ENCODE results near the gene SPIB.

DNA sequence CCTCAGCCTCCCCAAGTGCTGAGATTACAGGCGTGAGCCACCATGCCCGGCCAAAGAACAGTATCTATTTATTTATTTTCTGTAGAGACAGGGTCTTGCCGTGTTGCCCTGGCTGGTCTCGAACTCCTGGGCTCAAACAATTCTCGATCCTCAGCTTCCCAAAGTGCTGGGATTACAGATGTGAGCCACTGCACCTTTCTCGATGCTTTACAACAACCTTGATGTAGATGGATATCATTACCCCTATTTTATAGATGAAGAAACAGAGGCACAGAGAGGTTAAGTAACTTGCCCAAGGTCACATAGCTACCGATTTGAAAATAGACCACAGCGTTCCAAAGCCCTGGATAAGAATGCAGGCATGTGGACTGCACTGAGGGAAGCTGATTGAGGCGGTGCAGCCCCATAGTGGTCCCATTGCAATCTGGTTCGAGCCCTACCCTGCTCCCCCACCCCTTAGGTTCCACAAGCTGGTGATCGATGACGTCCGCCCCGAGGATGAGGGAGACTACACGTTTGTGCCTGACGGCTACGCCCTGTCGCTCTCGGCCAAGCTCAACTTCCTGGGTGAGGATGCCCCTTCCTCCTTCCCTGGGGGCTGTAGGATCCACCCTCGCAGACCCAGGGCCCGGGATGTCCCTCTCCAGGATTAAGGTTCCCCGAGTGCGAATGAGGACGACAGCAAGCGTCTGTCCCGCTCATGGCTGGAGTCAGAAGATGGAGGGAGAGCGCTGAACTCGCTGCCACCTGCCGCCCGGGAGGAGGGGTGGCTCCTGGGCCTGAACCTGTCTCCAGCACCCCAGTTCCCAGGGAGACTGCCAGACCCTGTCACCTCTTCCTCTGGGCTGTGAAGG is 31.9 kb downstream of the SPIB start:
- TF ChIP-seq, protein P1, sequence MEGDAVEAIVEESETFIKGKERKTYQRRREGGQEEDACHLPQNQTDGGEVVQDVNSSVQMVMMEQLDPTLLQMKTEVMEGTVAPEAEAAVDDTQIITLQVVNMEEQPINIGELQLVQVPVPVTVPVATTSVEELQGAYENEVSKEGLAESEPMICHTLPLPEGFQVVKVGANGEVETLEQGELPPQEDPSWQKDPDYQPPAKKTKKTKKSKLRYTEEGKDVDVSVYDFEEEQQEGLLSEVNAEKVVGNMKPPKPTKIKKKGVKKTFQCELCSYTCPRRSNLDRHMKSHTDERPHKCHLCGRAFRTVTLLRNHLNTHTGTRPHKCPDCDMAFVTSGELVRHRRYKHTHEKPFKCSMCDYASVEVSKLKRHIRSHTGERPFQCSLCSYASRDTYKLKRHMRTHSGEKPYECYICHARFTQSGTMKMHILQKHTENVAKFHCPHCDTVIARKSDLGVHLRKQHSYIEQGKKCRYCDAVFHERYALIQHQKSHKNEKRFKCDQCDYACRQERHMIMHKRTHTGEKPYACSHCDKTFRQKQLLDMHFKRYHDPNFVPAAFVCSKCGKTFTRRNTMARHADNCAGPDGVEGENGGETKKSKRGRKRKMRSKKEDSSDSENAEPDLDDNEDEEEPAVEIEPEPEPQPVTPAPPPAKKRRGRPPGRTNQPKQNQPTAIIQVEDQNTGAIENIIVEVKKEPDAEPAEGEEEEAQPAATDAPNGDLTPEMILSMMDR (IDR thresholded peaks at IDR 0.05): no peak
- TF ChIP-seq POLR2A (IDR thresholded peaks at IDR 0.05) (no peak), EP300 (IDR thresholded peaks at IDR 0.05) (no peak), POLR2AphosphoS5 (IDR thresholded peaks at IDR 0.05) (no peak)
